Kidney (tissue), 14 donors: ENCODE results near the gene MAGI3. TPM values are rescaled to one million over a fixed set of nuclear protein-coding genes. Genes with fewer than 3 reads are reported as not detected.
"Not testable (repeated sequence)": the region's sequence is repeated elsewhere in the genome, so short reads cannot be mapped to it uniquely, and the experiment has no call there.

Experiments used
- DNase-seq, 5 donors: peaks; one replicate each; pipeline ENCODE4 v3.0.0-alpha.2; 2013 to 2020
- FAIRE-seq: peaks from 2 replicates; lab custom pipeline; 2012; peaks lifted over from hg19 to GRCh38; lab: Jason Lieb, UNC
- H3K27ac ChIP-seq, 2 donors: one replicate each; pipeline ENCODE4 v1.7.0; 2013; ENCODE audit warnings: low read depth in 2 of 2, low read length in 2 of 2, inconsistent platforms in 1 of 2
- H3K27me3 ChIP-seq: one replicate; pipeline ENCODE4 v1.7.1; 2013; ENCODE audit warnings: low read length, inconsistent platforms; ENCODE audit not compliant: control insufficient read depth, insufficient read depth
- H3K36me3 ChIP-seq, 3 donors: one replicate each; pipeline versions ENCODE4 v1.7.0 to v1.7.1; 2013; ENCODE audit warnings: low read length in 3 of 3, control low read depth in 1 of 3, inconsistent platforms in 1 of 3; ENCODE audit not compliant: insufficient read depth in 3 of 3, control insufficient read depth in 2 of 3
- H3K4me1 ChIP-seq, 3 donors: one replicate each; pipeline versions ENCODE4 v1.7.0 to v1.7.1; 2013; ENCODE audit warnings: low read length in 3 of 3, inconsistent platforms in 1 of 3, low read depth in 1 of 3; ENCODE audit not compliant: control insufficient read depth in 2 of 3, insufficient read depth in 2 of 3
- H3K4me3 ChIP-seq, 3 donors: one replicate each; pipeline versions ENCODE4 v1.7.0 to v1.8.1; 2013; ENCODE audit warnings: low read length in 3 of 3, control low read depth in 1 of 3, inconsistent platforms in 1 of 3
- H3K9ac ChIP-seq, 3 donors: one replicate each; pipeline versions ENCODE4 v1.7.0 to v1.7.1; 2013; ENCODE audit warnings: low read length in 3 of 3, control low read depth in 1 of 3, inconsistent platforms in 1 of 3
- H3K9me3 ChIP-seq, 3 donors: one replicate each; pipeline versions ENCODE4 v1.7.0 to v1.7.1; 2013; ENCODE audit warnings: low read length in 3 of 3, control low read depth in 1 of 3, inconsistent platforms in 1 of 3; ENCODE audit not compliant: control insufficient read depth in 2 of 3, insufficient read depth in 1 of 3
- intact Hi-C: fragments of 100-400 bp; cut with DNase I; formaldehyde crosslinking; loops from one replicate; pipeline ENCODE4 v1.11.1; 2022
- polyA plus RNA-seq: library from polyadenylated mRNA; stranded (reverse); fragments of 350-450 nt; fragmentation: Illumina TruSeq; extraction: RNeasy Lipid Tissue Mini Kit (QIAGEN cat#74804); gene quantifications from one replicate; pipeline ENCODE4 v1.2.3, GENCODE V29; 2014; ENCODE audit warnings: low read depth, low replicate concordance; ENCODE audit not compliant: insufficient read depth
- total RNA-seq: library from RNA; stranded (reverse); fragmentation: NEBNext Ultra II Directional; extraction: Animal tissue kit (Norgen Biotek cat#: 25700); gene quantifications from one replicate; pipeline ENCODE4 v1.2.1, GENCODE V29; 2021
- TF ChIP-seq, protein P1 (sequence below): IDR thresholded peaks from 3 replicates; pipeline ENCODE4 v1.5.1; 2012; ENCODE audit warnings: mild to moderate bottlenecking, moderate library complexity, borderline replicate concordance; ENCODE audit not compliant: insufficient read depth; ENCODE audit errors: extremely low read depth
- donor health status: control.
- donor health status: control.
- donor health status: control.
- donor health status: control.
- donor health status: control.
- donor health status: DM: yes; HTN: yes; CAD: no.
- donor health status: Normal renal cell carcinoma (clear cell type).

The MAGI3 gene
- total and polyA plus RNA-seq, 2 donors from 2014 or later, result 5.6 to 25.9 TPM

DNA sequence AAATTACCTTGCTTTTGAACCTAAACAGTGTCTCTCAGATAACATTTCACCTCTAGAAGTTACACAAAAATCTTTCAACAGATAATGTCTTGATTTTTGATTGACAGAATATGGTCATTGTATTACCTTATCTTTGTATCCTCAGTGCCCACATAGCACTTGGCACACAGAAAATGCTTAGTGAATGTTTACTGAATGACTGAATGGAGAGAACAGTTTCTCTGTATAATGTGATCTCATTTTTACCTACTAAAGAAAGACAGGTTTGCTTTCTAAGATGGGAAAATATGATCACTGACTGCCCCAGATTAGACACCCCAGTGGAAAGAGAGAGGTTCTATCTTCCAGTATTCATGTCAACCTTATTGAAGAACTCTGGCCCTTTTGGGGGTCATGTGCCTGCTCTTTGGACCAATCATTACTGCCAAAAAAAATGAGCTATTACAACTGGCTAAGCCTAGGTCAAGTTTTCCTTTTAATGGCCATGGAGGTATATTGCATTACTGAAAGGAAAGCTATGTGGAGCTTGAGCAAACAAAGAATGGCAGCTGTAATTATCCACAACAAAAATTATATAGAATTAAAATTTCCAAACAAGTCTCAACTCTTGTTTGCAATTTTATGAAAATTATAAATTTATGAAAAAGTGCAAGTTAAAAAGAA is 117.4 kb downstream of the MAGI3 start:
- TF ChIP-seq, protein P1, sequence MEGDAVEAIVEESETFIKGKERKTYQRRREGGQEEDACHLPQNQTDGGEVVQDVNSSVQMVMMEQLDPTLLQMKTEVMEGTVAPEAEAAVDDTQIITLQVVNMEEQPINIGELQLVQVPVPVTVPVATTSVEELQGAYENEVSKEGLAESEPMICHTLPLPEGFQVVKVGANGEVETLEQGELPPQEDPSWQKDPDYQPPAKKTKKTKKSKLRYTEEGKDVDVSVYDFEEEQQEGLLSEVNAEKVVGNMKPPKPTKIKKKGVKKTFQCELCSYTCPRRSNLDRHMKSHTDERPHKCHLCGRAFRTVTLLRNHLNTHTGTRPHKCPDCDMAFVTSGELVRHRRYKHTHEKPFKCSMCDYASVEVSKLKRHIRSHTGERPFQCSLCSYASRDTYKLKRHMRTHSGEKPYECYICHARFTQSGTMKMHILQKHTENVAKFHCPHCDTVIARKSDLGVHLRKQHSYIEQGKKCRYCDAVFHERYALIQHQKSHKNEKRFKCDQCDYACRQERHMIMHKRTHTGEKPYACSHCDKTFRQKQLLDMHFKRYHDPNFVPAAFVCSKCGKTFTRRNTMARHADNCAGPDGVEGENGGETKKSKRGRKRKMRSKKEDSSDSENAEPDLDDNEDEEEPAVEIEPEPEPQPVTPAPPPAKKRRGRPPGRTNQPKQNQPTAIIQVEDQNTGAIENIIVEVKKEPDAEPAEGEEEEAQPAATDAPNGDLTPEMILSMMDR, result no peak
- no peak overlapping the region for H3K27ac ChIP-seq
- intact Hi-C loops, result no loop called here

DNA sequence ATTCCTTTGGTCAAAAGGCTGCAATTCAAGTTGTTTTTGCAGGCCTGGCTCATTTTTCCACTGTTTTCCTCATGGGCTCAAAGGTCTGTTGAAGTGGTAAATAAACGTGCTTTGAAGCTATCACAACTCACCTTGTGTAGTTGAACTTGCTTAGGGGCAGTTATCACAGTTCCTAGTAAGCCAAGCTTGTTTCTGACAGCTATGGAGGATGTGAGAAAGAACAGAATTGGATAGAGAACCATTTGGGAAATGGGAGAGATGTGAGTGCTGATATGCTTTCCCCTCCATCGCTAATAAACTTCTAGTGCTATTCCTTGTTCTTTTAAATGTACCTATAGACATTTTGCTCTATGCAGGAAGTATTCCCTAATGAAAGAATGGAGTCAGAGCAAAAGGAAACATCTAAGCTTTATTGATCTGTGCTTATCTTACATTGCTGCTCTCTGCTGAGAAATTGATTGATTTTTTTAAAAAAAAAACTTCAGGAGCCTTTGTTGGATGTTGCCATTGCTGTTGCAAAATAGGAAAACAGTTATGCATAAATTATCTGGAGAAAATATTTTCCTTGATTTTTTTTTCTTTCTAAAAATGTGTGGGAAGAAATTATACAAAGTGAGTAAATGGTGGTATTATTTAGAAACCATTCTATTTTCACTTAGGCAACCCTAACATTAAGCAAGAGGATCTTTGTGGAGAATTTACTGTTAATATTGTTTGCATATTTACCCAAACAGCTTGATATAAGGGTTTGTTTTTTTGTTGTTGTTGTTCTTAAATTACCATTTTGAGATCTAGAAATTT is 118.2 kb downstream of the MAGI3 start:
- TF ChIP-seq, protein P1, result no peak
- no peak overlapping the region for H3K27ac ChIP-seq
- no peak overlapping the region for H3K9ac ChIP-seq
- H3K9me3 ChIP-seq, result peaks cover 0 to 10% (median 6%) of the 10 kb centered on the region in 3 donors
- FAIRE-seq, result no peak
- DNase-seq, result no peak
- H3K4me3 ChIP-seq, result no peak overlapping the region
- H3K4me1 ChIP-seq, result no peaks in the 10 kb centered on the region
- H3K27me3 ChIP-seq, result no peaks in the 10 kb centered on the region
- H3K36me3 ChIP-seq, result no peaks in the 10 kb centered on the region
- intact Hi-C loops, result no loop called here

More for the DNA sequence above, 117.4 kb downstream of the MAGI3 start:
- Histone ChIP-seq H3K9ac (no peak overlapping the region), H3K36me3 (no peaks in the 10 kb centered on the region), H3K27me3 (no peaks in the 10 kb centered on the region), H3K4me3 (no peak overlapping the region), H3K9me3 (peaks cover 0 to 10% (median 6%) of the 10 kb centered on the region in 3 donors), H3K4me1 (no peaks in the 10 kb centered on the region)
- no peak for DNase-seq
- FAIRE-seq, result no peak

DNA sequence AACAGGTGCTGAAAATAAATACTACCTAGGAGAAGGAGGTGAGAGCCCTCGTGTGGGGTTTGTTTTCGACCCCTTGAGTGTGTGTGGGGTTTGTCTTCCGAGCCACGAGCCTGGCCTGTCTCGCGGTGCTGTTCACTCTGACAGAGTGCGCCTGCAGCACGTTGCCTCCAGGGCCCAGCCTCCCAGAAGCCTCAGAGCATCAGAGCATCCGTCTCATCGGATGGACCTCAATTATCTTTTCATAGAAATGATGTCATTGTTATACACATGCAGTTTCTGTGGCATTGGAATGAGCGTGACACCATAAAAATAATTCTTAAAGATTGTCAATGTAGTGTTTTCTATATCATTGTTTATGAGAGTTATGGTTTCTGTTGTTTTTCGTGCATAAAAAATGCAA is 119.5 kb downstream of the MAGI3 start:
- H3K27ac ChIP-seq, H3K9ac ChIP-seq, H3K4me3 ChIP-seq, DNase-seq, H3K36me3 ChIP-seq, FAIRE-seq, intact Hi-C loops, H3K27me3 ChIP-seq, H3K4me1 ChIP-seq: not testable (repeated sequence)
- peaks cover 0 to 10% (median 6%) of the 10 kb centered on the region in 3 donors for H3K9me3 ChIP-seq

DNA sequence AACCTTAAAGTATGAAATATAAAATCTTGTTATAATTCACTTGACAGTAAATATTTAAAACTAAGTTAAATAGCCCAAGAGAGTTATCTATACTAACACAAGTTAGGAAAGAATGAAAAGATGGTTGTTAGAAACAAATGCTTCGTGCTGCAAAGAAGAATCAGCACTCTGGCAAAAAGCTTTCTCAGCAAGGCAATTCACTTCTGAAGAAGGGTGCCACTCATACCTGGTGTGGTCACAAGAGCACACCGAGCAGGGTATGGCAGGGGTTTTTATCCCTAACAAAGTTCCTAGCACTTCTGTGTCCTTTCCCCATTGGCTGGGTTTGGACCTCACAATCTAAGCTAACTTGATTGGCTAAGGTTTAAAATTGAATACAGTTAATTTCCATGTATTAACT is 121.0 kb downstream of the MAGI3 start:
- DNase-seq (no peak), FAIRE-seq (no peak)
- Histone ChIP-seq H3K4me3 (no peak overlapping the region), H3K4me1 (no peaks in the 10 kb centered on the region), H3K27ac (no peak overlapping the region), H3K9me3 (peaks cover 0 to 10% (median 6%) of the 10 kb centered on the region in 3 donors), H3K36me3 (no peaks in the 10 kb centered on the region), H3K9ac (no peak overlapping the region), H3K27me3 (no peaks in the 10 kb centered on the region)
- TF ChIP-seq, protein P1, result no peak
- intact Hi-C loops, result no loop called here
